HG02642 (cell line): ENCODE results near the gene SEZ6.

Experiments used
- ATAC-seq: cut with Tn5 transposase; IDR thresholded peaks from one replicate; pipeline ENCODE4 v1.9.1; 2021; ENCODE audit warnings: mild to moderate bottlenecking; ENCODE audit not compliant: unreplicated experiment, poor library complexity

The SEZ6 gene

GRCh38 chr17:28958820-28959455, 46.9 kb downstream of the SEZ6 start:
- no peak for ATAC-seq

- no peak for ATAC-seq
Measured at GRCh38 chr17:28957992-28958355, 47.9 kb downstream of the SEZ6 start.

GRCh38 chr17:28957277-28957991, 48.4 kb downstream of the SEZ6 start:
- ATAC-seq, result no peak

GRCh38 chr17:28956861-28957260, 49.0 kb downstream of the SEZ6 start:
- ATAC-seq, result no peak

- no peak for ATAC-seq
Measured at GRCh38 chr17:28956112-28956511, 49.7 kb downstream of the SEZ6 start.

GRCh38 chr17:28955408-28955807, 50.4 kb downstream of the SEZ6 start:
- no peak for ATAC-seq

GRCh38 chr17:28954886-28955285, 50.9 kb downstream of the SEZ6 start:
- ATAC-seq, result no peak

- ATAC-seq, result no peak
Measured at GRCh38 chr17:28953444-28954118, 52.3 kb downstream of the SEZ6 start.

- peak; percentile 60 for ATAC-seq
Measured at GRCh38 chr17:28951991-28952975, 53.5 kb downstream of the SEZ6 start.

- ATAC-seq, result peak; percentile 61
Measured at GRCh38 chr17:28951428-28951990, 54.3 kb downstream of the SEZ6 start, which contains the start of gene PHF12. Gene PHF12 (minus strand): TSS chr17:28951518. CDS start chr17:28950960, 558 bp downstream.

- ATAC-seq, result no peak
Measured at GRCh38 chr17:28950752-28951427, 54.9 kb downstream of the SEZ6 start.

GRCh38 chr17:28950017-28950751, 55.6 kb downstream of the SEZ6 start:
- ATAC-seq, result no peak

GRCh38 chr17:28949185-28950016, 56.4 kb downstream of the SEZ6 start:
- no peak for ATAC-seq

GRCh38 chr17:28948873-28949184, 57.0 kb downstream of the SEZ6 start:
- ATAC-seq, result no peak

- no peak for ATAC-seq
Measured at GRCh38 chr17:28948342-28948741, 57.5 kb downstream of the SEZ6 start.

- ATAC-seq, result no peak
Measured at GRCh38 chr17:28947639-28948038, 58.2 kb downstream of the SEZ6 start.

GRCh38 chr17:28946239-28946638, 59.6 kb downstream of the SEZ6 start:
- ATAC-seq, result no peak
